ENCODE results near the gene JTB. TPM values are rescaled to one million over a fixed set of nuclear protein-coding genes. Genes with fewer than 3 reads are reported as not detected.
A peak's percentile ranks its signal among the peaks of the same experiment; 100 is the strongest.

The JTB gene
- total and polyA plus RNA-seq, 9 of the 15 experiments (the other 6 are each of a cell fraction or from before 2014, with no cell fraction given): 24.7 to 308 (median 151) TPM

DNA sequence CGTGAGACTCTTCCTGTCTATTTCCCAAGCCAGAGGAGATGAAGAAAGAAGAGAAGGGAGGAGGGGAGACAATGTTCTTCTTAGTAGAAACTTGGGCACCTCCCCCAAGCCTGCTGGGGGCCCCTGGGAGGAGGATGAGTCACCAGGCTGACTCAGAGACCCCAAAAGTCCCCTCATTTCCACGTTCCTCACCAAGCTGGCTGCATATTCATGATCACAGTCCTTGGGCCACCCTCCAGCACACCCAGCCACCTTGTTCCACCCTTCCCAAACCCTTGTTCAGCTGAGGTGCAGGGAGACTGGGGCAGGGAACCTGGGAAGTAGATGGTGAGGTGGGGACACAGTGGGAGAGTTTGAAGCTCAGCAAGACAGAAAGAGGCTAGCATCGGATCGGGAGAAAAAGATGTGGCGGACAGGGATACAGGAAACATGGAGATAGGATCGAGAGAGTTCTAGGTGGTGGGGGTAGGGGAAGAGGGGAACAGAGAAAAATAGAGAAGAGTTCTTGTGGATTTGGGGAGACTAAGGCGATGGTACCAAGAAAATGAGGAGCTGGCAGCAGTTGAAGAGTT, 8.0 kb upstream of the JTB start (continued):
- TF ChIP-seq, protein P1, sequence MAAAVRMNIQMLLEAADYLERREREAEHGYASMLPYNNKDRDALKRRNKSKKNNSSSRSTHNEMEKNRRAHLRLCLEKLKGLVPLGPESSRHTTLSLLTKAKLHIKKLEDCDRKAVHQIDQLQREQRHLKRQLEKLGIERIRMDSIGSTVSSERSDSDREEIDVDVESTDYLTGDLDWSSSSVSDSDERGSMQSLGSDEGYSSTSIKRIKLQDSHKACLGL (CRISPR knock-in tag; IDR thresholded peaks at IDR 0.05; ENCODE audit: borderline replicate concordance, poor library complexity, severe bottlenecking): no peak
- TF ChIP-seq ZBED1 (IDR thresholded peaks at IDR 0.05) (no peak), COPS2 (conservative IDR thresholded peaks at IDR 0.05) (no peak), ZC3H11A (IDR thresholded peaks at IDR 0.05; ENCODE audit: low read depth, low read length) (no peak), ZNF707 (CRISPR knock-in tag; conservative IDR thresholded peaks at IDR 0.05) (no peak), LCOR (CRISPR knock-in tag; IDR thresholded peaks at IDR 0.05) (no peak), ZNF41 (CRISPR knock-in tag; conservative IDR thresholded peaks at IDR 0.05) (no peak), SMARCA5 (IDR thresholded peaks at IDR 0.05) (peak; percentile 45; the same call in 1 of the 2 replicates), KDM5B (IDR thresholded peaks at IDR 0.05; ENCODE audit: insufficient replicate concordance, low read depth, low read length) (no peak)
- TF ChIP-seq, protein P2, sequence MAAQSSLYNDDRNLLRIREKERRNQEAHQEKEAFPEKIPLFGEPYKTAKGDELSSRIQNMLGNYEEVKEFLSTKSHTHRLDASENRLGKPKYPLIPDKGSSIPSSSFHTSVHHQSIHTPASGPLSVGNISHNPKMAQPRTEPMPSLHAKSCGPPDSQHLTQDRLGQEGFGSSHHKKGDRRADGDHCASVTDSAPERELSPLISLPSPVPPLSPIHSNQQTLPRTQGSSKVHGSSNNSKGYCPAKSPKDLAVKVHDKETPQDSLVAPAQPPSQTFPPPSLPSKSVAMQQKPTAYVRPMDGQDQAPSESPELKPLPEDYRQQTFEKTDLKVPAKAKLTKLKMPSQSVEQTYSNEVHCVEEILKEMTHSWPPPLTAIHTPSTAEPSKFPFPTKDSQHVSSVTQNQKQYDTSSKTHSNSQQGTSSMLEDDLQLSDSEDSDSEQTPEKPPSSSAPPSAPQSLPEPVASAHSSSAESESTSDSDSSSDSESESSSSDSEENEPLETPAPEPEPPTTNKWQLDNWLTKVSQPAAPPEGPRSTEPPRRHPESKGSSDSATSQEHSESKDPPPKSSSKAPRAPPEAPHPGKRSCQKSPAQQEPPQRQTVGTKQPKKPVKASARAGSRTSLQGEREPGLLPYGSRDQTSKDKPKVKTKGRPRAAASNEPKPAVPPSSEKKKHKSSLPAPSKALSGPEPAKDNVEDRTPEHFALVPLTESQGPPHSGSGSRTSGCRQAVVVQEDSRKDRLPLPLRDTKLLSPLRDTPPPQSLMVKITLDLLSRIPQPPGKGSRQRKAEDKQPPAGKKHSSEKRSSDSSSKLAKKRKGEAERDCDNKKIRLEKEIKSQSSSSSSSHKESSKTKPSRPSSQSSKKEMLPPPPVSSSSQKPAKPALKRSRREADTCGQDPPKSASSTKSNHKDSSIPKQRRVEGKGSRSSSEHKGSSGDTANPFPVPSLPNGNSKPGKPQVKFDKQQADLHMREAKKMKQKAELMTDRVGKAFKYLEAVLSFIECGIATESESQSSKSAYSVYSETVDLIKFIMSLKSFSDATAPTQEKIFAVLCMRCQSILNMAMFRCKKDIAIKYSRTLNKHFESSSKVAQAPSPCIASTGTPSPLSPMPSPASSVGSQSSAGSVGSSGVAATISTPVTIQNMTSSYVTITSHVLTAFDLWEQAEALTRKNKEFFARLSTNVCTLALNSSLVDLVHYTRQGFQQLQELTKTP (IDR thresholded peaks at IDR 0.05; ENCODE audit: low read depth in 1 of 2, partially characterized antibody in 2 of 2): peak in 1 of 2 experiments; percentile 37
- TF ChIP-seq, protein P3, sequence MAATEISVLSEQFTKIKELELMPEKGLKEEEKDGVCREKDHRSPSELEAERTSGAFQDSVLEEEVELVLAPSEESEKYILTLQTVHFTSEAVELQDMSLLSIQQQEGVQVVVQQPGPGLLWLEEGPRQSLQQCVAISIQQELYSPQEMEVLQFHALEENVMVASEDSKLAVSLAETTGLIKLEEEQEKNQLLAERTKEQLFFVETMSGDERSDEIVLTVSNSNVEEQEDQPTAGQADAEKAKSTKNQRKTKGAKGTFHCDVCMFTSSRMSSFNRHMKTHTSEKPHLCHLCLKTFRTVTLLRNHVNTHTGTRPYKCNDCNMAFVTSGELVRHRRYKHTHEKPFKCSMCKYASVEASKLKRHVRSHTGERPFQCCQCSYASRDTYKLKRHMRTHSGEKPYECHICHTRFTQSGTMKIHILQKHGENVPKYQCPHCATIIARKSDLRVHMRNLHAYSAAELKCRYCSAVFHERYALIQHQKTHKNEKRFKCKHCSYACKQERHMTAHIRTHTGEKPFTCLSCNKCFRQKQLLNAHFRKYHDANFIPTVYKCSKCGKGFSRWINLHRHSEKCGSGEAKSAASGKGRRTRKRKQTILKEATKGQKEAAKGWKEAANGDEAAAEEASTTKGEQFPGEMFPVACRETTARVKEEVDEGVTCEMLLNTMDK (IDR thresholded peaks at IDR 0.05; ENCODE audit: borderline replicate concordance, insufficient read depth, low read depth, low read length, poor library complexity, severe bottlenecking): no peak
- TF ChIP-seq, protein P4, sequence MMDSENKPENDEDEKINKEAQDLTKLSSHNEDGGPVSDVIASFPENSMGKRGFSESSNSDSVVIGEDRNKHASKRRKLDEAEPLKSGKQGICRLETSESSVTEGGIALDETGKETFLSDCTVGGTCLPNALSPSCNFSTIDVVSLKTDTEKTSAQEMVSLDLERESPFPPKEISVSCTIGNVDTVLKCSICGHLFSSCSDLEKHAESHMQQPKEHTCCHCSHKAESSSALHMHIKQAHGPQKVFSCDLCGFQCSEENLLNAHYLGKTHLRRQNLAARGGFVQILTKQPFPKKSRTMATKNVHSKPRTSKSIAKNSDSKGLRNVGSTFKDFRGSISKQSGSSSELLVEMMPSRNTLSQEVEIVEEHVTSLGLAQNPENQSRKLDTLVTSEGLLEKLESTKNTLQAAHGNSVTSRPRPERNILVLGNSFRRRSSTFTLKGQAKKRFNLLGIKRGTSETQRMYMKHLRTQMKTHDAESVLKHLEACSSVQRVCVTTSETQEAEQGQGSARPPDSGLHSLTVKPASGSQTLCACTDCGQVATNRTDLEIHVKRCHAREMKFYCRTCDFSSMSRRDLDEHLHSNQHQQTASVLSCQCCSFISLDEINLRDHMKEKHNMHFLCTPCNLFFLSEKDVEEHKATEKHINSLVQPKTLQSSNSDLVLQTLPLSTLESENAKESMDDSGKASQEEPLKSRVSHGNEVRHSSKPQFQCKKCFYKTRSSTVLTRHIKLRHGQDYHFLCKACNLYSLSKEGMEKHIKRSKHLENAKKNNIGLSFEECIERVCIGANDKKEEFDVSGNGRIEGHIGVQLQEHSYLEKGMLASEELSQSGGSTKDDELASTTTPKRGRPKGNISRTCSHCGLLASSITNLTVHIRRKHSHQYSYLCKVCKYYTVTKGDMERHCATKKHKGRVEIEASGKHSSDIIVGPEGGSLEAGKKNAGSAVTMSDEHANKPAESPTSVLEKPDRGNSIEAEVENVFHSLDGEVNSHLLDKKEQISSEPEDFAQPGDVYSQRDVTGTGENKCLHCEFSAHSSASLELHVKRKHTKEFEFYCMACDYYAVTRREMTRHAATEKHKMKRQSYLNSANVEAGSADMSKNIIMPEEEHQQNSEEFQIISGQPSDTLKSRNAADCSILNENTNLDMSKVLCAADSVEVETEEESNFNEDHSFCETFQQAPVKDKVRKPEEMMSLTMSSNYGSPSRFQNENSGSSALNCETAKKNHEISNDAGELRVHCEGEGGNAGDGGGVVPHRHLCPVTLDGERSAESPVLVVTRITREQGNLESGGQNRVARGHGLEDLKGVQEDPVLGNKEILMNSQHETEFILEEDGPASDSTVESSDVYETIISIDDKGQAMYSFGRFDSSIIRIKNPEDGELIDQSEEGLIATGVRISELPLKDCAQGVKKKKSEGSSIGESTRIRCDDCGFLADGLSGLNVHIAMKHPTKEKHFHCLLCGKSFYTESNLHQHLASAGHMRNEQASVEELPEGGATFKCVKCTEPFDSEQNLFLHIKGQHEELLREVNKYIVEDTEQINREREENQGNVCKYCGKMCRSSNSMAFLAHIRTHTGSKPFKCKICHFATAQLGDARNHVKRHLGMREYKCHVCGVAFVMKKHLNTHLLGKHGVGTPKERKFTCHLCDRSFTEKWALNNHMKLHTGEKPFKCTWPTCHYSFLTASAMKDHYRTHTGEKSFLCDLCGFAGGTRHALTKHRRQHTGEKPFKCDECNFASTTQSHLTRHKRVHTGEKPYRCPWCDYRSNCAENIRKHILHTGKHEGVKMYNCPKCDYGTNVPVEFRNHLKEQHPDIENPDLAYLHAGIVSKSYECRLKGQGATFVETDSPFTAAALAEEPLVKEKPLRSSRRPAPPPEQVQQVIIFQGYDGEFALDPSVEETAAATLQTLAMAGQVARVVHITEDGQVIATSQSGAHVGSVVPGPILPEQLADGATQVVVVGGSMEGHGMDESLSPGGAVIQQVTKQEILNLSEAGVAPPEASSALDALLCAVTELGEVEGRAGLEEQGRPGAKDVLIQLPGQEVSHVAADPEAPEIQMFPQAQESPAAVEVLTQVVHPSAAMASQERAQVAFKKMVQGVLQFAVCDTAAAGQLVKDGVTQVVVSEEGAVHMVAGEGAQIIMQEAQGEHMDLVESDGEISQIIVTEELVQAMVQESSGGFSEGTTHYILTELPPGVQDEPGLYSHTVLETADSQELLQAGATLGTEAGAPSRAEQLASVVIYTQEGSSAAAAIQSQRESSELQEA (IDR thresholded peaks at IDR 0.05; ENCODE audit: low read depth): peak; percentile 32; the same call in 1 of the 2 replicates
